Transverse colon (tissue), 4 donors: ENCODE measurements around the gene PELI2. TPM values are rescaled to one million over a fixed set of nuclear protein-coding genes. Genes with fewer than 3 reads are reported as not detected.
A peak's percentile ranks its signal among the peaks of the same experiment; 100 is the strongest.

Source experiments
- DNase-seq: peaks from one replicate; pipeline ENCODE4 v3.0.0-alpha.2; 2019
- H3K27ac ChIP-seq, 4 donors: fragments of 200-600 bp; sonication (generic); 2 replicates each; pipeline ENCODE4 v1.5.1; 2016 to 2018; ENCODE audit warnings: inconsistent platforms in 4 of 4
- H3K27me3 ChIP-seq: fragments of 200-600 bp; sonication (generic); 2 replicates; pipeline ENCODE4 v1.5.1; 2017; ENCODE audit warnings: inconsistent platforms
- H3K36me3 ChIP-seq, 4 donors: fragments of 200-600 bp; sonication (generic); 2 replicates each; pipeline ENCODE4 v1.5.1; 2017 to 2019; ENCODE audit warnings: inconsistent platforms in 4 of 4
- H3K4me1 ChIP-seq, 4 donors: fragments of 200-600 bp; sonication (generic); 2 replicates each; pipeline ENCODE4 v1.5.1; 2017 to 2020; ENCODE audit warnings: inconsistent platforms in 4 of 4
- H3K4me3 ChIP-seq, 4 donors: fragments of 200-600 bp; sonication (generic); 1 replicate in 1 of 4; 2 replicates in 3 of 4; pipeline versions ENCODE4 v1.5.1 to v1.6.1; 2017 to 2019; ENCODE audit warnings: inconsistent platforms in 4 of 4
- H3K9me3 ChIP-seq, 2 donors: fragments of 200-600 bp; sonication (generic); 2 replicates each; pipeline ENCODE4 v1.5.1; 2017 to 2019; ENCODE audit warnings: inconsistent platforms in 2 of 2
- CTCF ChIP-seq, 5 experiments: fragments of 200-600 bp in 3 of 5; fragments of 450-650 bp in 2 of 5; sonication (generic) in 3 of 5; IDR thresholded peaks; 1 replicate in 2 of 5; 2 replicates in 3 of 5; pipeline ENCODE4 v1.5.1; 2016 to 2017; ENCODE audit warnings: antibody characterized with exemption in 5 of 5, inconsistent platforms in 3 of 5, mild to moderate bottlenecking in 2 of 5, moderate library complexity in 1 of 5
- EP300 ChIP-seq: sonication (generic); formaldehyde crosslinking; IDR thresholded peaks from one replicate; pipeline ENCODE4 v1.6.1; 2017; ENCODE audit warnings: antibody characterized with exemption, low read depth
- POLR2A ChIP-seq: fragments of 450-650 bp; IDR thresholded peaks from one replicate; pipeline ENCODE4 v1.6.1; 2016; ENCODE audit warnings: antibody characterized with exemption, mild to moderate bottlenecking, moderate library complexity
- POLR2AphosphoS5 ChIP-seq, 3 donors: sonication (generic); formaldehyde crosslinking; IDR thresholded peaks; one replicate each; pipeline ENCODE4 v1.6.1; 2016; ENCODE audit warnings: antibody characterized with exemption in 3 of 3
- WGBS, 2 donors: methylation state at CpG; one replicate each; pipeline ENCODE4 v1.1.5; 2018; ENCODE audit warnings: low coverage in 1 of 2; 5-methylcytosine and 5-hydroxymethylcytosine counted together
- in situ Hi-C, 4 donors: fragments of 200-750 bp; cut with MboI; loops; one replicate each; pipeline versions ENCODE4 v1.15.0 to v1.15.1; 2017; ENCODE audit warnings: low sequenced_read_pairs in 3 of 4, low pct_ligation_motif_present in 1 of 4, low pct_unique_long_range_greater_than_20kb in 1 of 4
- intact Hi-C: fragments of 100-400 bp; cut with DNase I; formaldehyde crosslinking; loops from one replicate; pipeline ENCODE4 v1.15.1; 2023; ENCODE audit warnings: low total_unique reads
- total RNA-seq, 4 donors: library from RNA; depleted of rRNA; stranded (reverse); fragments of >200 nt; gene quantifications; one replicate each; pipeline ENCODE4 v1.1.0, GENCODE V29; 2016

Gene PELI2
- total RNA-seq, 4 donors from 2014 or later = 4.8 to 29.9 (median 14.7) TPM

DNA sequence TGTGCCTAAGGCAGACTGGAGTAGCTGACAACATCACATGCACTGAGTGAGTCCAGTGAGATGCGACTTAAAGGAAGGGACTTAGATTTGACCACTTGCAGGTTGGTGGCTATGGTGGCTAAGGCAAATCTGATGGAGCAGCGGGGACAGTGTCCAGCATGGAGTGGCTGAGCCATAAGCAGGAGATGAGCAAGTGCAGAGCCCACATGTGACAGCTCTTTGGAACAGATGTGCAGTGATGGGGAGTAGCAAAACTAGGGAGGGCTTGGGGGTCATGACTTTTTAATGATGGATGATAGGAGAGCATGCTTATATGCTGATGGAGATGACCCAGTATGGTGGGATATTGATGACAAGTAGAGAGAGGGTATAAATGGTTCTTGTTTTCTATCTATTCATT, 80.2 kb downstream of the PELI2 start:
- Histone ChIP-seq H3K4me1 (peaks cover 19 to 40% (median 26%) of the 10 kb centered on the region in 4 donors), H3K9me3 (no peaks in the 10 kb centered on the region), H3K36me3 (no peaks in the 10 kb centered on the region), H3K27me3 (no peaks in the 10 kb centered on the region), H3K4me3 (no peak overlapping the region), H3K27ac (peak overlapping the region; percentile 71 to 80 (median 72))
- in situ Hi-C loops = no loop called here
- intact Hi-C loops = no loop called here
- WGBS, 2 donors = 87% methylated on average over 2 of the region's 2 CpGs; no CpG with 5 or more reads in 1 of the 2 donors
- no peak for TF ChIP-seq EP300
- TF ChIP-seq CTCF (IDR thresholded peaks at IDR 0.05) = no peak
- no peak for TF ChIP-seq POLR2A
- TF ChIP-seq POLR2AphosphoS5 (IDR thresholded peaks at IDR 0.05) = no peak
- DNase-seq = no peak

- in situ Hi-C loops (no loop called here), intact Hi-C loops (no loop called here)
- no peaks in the 10 kb centered on the region for H3K27me3 ChIP-seq
- no peaks in the 10 kb centered on the region for H3K9me3 ChIP-seq
- peak; percentile 10 for TF ChIP-seq EP300
- no peak for TF ChIP-seq CTCF (IDR thresholded peaks at IDR 0.05)
- TF ChIP-seq POLR2A = no peak
- TF ChIP-seq POLR2AphosphoS5 (IDR thresholded peaks at IDR 0.05) = peak; percentile 46 to 67 (median 59)
- WGBS, 2 donors = 37 to 46% methylated on average over 6 of the region's 6 CpGs
- H3K36me3 ChIP-seq = no peaks in the 10 kb centered on the region
- H3K4me3 ChIP-seq = no peak overlapping the region
- H3K27ac ChIP-seq = peak overlapping the region; percentile 71 to 80 (median 72)
- peaks cover 19 to 39% (median 26%) of the 10 kb centered on the region in 4 donors for H3K4me1 ChIP-seq
- no peak for DNase-seq
These were observed 81.1 kb downstream of the PELI2 start for GRCh38 chr14:56199095-56199981.

DNA sequence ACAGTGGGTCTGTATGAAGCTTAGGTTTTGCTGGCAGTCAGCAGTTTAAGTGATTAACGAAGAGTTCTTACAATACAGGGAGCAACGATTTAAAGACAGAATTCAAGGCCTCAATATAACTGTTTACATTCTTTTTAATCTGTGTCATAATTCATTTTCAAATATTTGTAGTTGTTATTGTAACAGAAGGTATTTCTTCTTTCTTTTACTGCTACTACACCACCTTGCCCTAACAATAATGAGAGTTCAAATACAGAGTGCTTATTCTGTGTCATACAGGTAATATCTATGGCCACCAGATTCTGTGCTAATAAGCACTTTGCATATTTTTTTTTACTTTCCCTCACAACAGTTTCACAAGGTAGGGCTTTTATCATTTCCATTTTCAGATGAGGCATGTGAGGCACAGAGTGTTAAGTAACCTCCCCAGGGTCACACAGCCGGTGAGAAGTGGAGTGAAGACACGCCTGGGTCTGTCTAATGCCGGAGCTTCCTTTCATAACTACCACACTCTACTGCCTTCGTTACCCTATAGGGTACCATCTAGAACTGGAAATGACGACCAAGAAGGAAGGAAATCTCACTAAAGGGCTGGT, 81.9 kb downstream of the PELI2 start:
- Histone ChIP-seq H3K4me3 (no peak overlapping the region), H3K27ac (peak overlapping the region; percentile 71 to 80 (median 72)), H3K27me3 (no peaks in the 10 kb centered on the region), H3K4me1 (peaks cover 19 to 39% (median 26%) of the 10 kb centered on the region in 4 donors), H3K36me3 (no peaks in the 10 kb centered on the region), H3K9me3 (no peaks in the 10 kb centered on the region)
- intact Hi-C loops (no loop called here), in situ Hi-C loops (no loop called here)
- TF ChIP-seq POLR2A = no peak
- no peak for TF ChIP-seq EP300
- no peak for TF ChIP-seq POLR2AphosphoS5 (IDR thresholded peaks at IDR 0.05)
- no peak for TF ChIP-seq CTCF (IDR thresholded peaks at IDR 0.05)
- WGBS, 2 donors = 56 to 63% methylated on average over 6 to 7 of the region's 7 CpGs
- no peak for DNase-seq

- H3K36me3 ChIP-seq = no peaks in the 10 kb centered on the region
- H3K9me3 ChIP-seq = no peaks in the 10 kb centered on the region
- H3K4me3 ChIP-seq = no peak overlapping the region
- H3K4me1 ChIP-seq = peaks cover 15 to 44% (median 30%) of the 10 kb centered on the region in 4 donors
- no peaks in the 10 kb centered on the region for H3K27me3 ChIP-seq
- intact Hi-C loops (no loop called here), in situ Hi-C loops (no loop called here)
- no peak for TF ChIP-seq POLR2AphosphoS5 (IDR thresholded peaks at IDR 0.05)
- no peak for TF ChIP-seq EP300
- no peak for TF ChIP-seq POLR2A
- no peak for TF ChIP-seq CTCF (IDR thresholded peaks at IDR 0.05)
- H3K27ac ChIP-seq = no peak overlapping the region
- 60% methylated on average over 2 of the region's 2 CpGs; no CpG with 5 or more reads in 1 of the 2 donors for WGBS, 2 donors
- no peak for DNase-seq
These were observed 84.0 kb downstream of the PELI2 start for GRCh38 chr14:56202256-56202655.
